OCI-LY1 (cell line): ENCODE measurements around the gene HEATR1.

ENCODE experiments used
- H2AFZ ChIP-seq: fragments of 200-600 bp; sonication (generic), shearing (Covaris generic); 2 replicates; pipeline ENCODE4 v1.6.0; 2014; ENCODE audit warnings: antibody characterized with exemption, mild to moderate bottlenecking, low read length
- H3F3A ChIP-seq: fragments of 200-600 bp; sonication (generic), shearing (Covaris generic); 2 replicates; pipeline ENCODE4 v1.6.0; 2014; ENCODE audit warnings: mild to moderate bottlenecking, antibody characterized with exemption, low read length, moderate library complexity; ENCODE audit not compliant: insufficient read depth
- H3K27ac ChIP-seq: fragments of 200-600 bp; sonication (generic); 2 replicates; pipeline ENCODE4 v1.5.1; 2014; ENCODE audit warnings: low read length, mixed run types, mild to moderate bottlenecking, low read depth; ENCODE audit not compliant: poor library complexity, severe bottlenecking
- H3K27me3 ChIP-seq: fragments of 200-600 bp; sonication (generic); 2 replicates; pipeline ENCODE4 v1.6.0; 2014; ENCODE audit warnings: antibody characterized with exemption, mild to moderate bottlenecking, low read length, moderate library complexity; ENCODE audit not compliant: insufficient read depth
- H3K36me3 ChIP-seq: fragments of 200-600 bp; sonication (generic); 2 replicates; pipeline ENCODE4 v1.6.1; 2014; ENCODE audit warnings: mild to moderate bottlenecking, antibody characterized with exemption, low read length, moderate library complexity, mixed read lengths; ENCODE audit not compliant: insufficient read depth
- H3K4me1 ChIP-seq: fragments of 200-600 bp; sonication (generic); 2 replicates; pipeline ENCODE4 v1.5.1; 2014; ENCODE audit warnings: mild to moderate bottlenecking, low read length, moderate library complexity; ENCODE audit not compliant: insufficient read depth, severe bottlenecking
- H3K4me2 ChIP-seq: fragments of 200-600 bp; sonication (generic), shearing (Covaris generic); 2 replicates; pipeline ENCODE4 v1.6.1; 2014; ENCODE audit warnings: low read length
- H3K4me3 ChIP-seq: fragments of 200-600 bp; sonication (generic); 2 replicates; pipeline ENCODE4 v1.5.1; 2014; ENCODE audit warnings: low read length, low read depth, mild to moderate bottlenecking, mixed read lengths; ENCODE audit not compliant: poor library complexity, severe bottlenecking
- H3K79me2 ChIP-seq: fragments of 200-600 bp; shearing (Covaris generic); 2 replicates; pipeline ENCODE4 v1.6.1; 2016; ENCODE audit warnings: mixed run types, low read length, mixed read lengths; ENCODE audit not compliant: insufficient read depth
- H3K9ac ChIP-seq: fragments of 200-600 bp; sonication (generic), shearing (Covaris generic); 2 replicates; pipeline ENCODE4 v1.6.1; 2014; ENCODE audit warnings: mild to moderate bottlenecking, low read length, mixed read lengths
- H3K9me2 ChIP-seq: fragments of 200-600 bp; sonication (generic), shearing (Covaris generic); 2 replicates; pipeline ENCODE4 v1.6.1; 2014; ENCODE audit warnings: low read depth, mild to moderate bottlenecking, low read length, mixed read lengths
- H3K9me3 ChIP-seq: fragments of 200-600 bp; shearing (Covaris generic); 2 replicates; pipeline ENCODE4 v1.6.1; 2014; ENCODE audit warnings: low read length, mixed read lengths
- H4K20me1 ChIP-seq: fragments of 200-600 bp; sonication (generic), shearing (Covaris generic); 2 replicates; pipeline ENCODE4 v1.6.0; 2016; ENCODE audit warnings: mild to moderate bottlenecking, low read length; ENCODE audit not compliant: insufficient read depth
- CTCF ChIP-seq: fragments of 200-600 bp; sonication (generic), shearing (Covaris generic); IDR thresholded peaks from 2 replicates; pipeline ENCODE4 v1.5.1; 2017; ENCODE audit warnings: mild to moderate bottlenecking, antibody characterized with exemption, low read length, moderate library complexity, mixed read lengths
- EZH2 ChIP-seq: fragments of 200-600 bp; sonication (generic), shearing (Covaris generic); IDR thresholded peaks from 2 replicates; pipeline ENCODE4 v1.8.0; 2017; ENCODE audit warnings: borderline replicate concordance, mixed run types, mild to moderate bottlenecking, antibody characterized with exemption, low read length, moderate library complexity, mixed read lengths

Gene HEATR1

GRCh38 chr1:236565530-236565929 lies 38.8 kb downstream of the HEATR1 start:
- TF ChIP-seq CTCF (no peak), EZH2 (no peak)
- no peaks in the 10 kb centered on the region for H3F3A ChIP-seq
- no peaks in the 10 kb centered on the region for H3K27me3 ChIP-seq
- no peak overlapping the region for H3K4me2 ChIP-seq
- no peaks in the 10 kb centered on the region for H3K9me2 ChIP-seq
- no peaks in the 10 kb centered on the region for H3K79me2 ChIP-seq
- no peak overlapping the region for H3K9ac ChIP-seq
- H3K27ac ChIP-seq, result no peak overlapping the region
- no peak overlapping the region for H2AFZ ChIP-seq
- no peaks in the 10 kb centered on the region for H4K20me1 ChIP-seq
- H3K4me3 ChIP-seq, result no peak overlapping the region
- H3K36me3 ChIP-seq, result peaks cover 96% of the 10 kb centered on the region
- no peaks in the 10 kb centered on the region for H3K9me3 ChIP-seq
- no peaks in the 10 kb centered on the region for H3K4me1 ChIP-seq

GRCh38 chr1:236561976-236562375 lies 42.3 kb downstream of the HEATR1 start:
- TF ChIP-seq CTCF (no peak), EZH2 (no peak)
- H3K79me2 ChIP-seq, result no peaks in the 10 kb centered on the region
- no peaks in the 10 kb centered on the region for H4K20me1 ChIP-seq
- no peaks in the 10 kb centered on the region for H3F3A ChIP-seq
- no peak overlapping the region for H3K9ac ChIP-seq
- H3K9me3 ChIP-seq, result no peaks in the 10 kb centered on the region
- no peak overlapping the region for H3K4me3 ChIP-seq
- no peaks in the 10 kb centered on the region for H3K27me3 ChIP-seq
- no peak overlapping the region for H3K27ac ChIP-seq
- no peaks in the 10 kb centered on the region for H3K4me1 ChIP-seq
- no peak overlapping the region for H3K4me2 ChIP-seq
- no peak overlapping the region for H2AFZ ChIP-seq
- H3K36me3 ChIP-seq, result peaks cover 91% of the 10 kb centered on the region
- H3K9me2 ChIP-seq, result no peaks in the 10 kb centered on the region

- Histone ChIP-seq H3K4me2 (no peak overlapping the region), H3K79me2 (no peaks in the 10 kb centered on the region)
Observed at GRCh38 chr1:236560213-236560771, 44.0 kb downstream of the HEATR1 start.

More at GRCh38 chr1:236560213-236560771, 44.0 kb downstream of the HEATR1 start:
- Histone ChIP-seq H3K36me3 (peaks cover 91% of the 10 kb centered on the region), H3K27ac (no peak overlapping the region), H3K27me3 (no peaks in the 10 kb centered on the region), H2AFZ (no peak overlapping the region), H3K9ac (no peak overlapping the region), H3K9me3 (no peaks in the 10 kb centered on the region), H3K4me3 (no peak overlapping the region), H3F3A (no peaks in the 10 kb centered on the region), H4K20me1 (no peaks in the 10 kb centered on the region), H3K4me1 (no peaks in the 10 kb centered on the region), H3K9me2 (no peaks in the 10 kb centered on the region)
- TF ChIP-seq CTCF, result peak; percentile 11; the same call in 1 of the 2 replicates
- no peak for TF ChIP-seq EZH2
